Kidney (tissue), 22 donors: ENCODE data around the gene TMPRSS4. TPM values are rescaled to one million over a fixed set of nuclear protein-coding genes. Genes with fewer than 3 reads are reported as not detected.

Experiments used
- DNase-seq, 5 donors: peaks; one replicate each; pipeline ENCODE4 v3.0.0-alpha.2; 2013 to 2020
- FAIRE-seq: peaks from 2 replicates; lab custom pipeline; 2012; peaks lifted over from hg19 to GRCh38; lab: Jason Lieb, UNC
- H3K27ac ChIP-seq, 2 donors: one replicate each; pipeline ENCODE4 v1.7.0; 2013; ENCODE audit warnings: low read depth in 2 of 2, low read length in 2 of 2, inconsistent platforms in 1 of 2
- H3K27me3 ChIP-seq: one replicate; pipeline ENCODE4 v1.7.1; 2013; ENCODE audit warnings: low read length, inconsistent platforms; ENCODE audit not compliant: control insufficient read depth, insufficient read depth
- H3K36me3 ChIP-seq, 3 donors: one replicate each; pipeline versions ENCODE4 v1.7.0 to v1.7.1; 2013; ENCODE audit warnings: low read length in 3 of 3, control low read depth in 1 of 3, inconsistent platforms in 1 of 3; ENCODE audit not compliant: insufficient read depth in 3 of 3, control insufficient read depth in 2 of 3
- H3K4me1 ChIP-seq, 3 donors: one replicate each; pipeline versions ENCODE4 v1.7.0 to v1.7.1; 2013; ENCODE audit warnings: low read length in 3 of 3, inconsistent platforms in 1 of 3, low read depth in 1 of 3; ENCODE audit not compliant: control insufficient read depth in 2 of 3, insufficient read depth in 2 of 3
- H3K4me3 ChIP-seq, 3 donors: one replicate each; pipeline versions ENCODE4 v1.7.0 to v1.8.1; 2013; ENCODE audit warnings: low read length in 3 of 3, control low read depth in 1 of 3, inconsistent platforms in 1 of 3
- H3K9ac ChIP-seq, 3 donors: one replicate each; pipeline versions ENCODE4 v1.7.0 to v1.7.1; 2013; ENCODE audit warnings: low read length in 3 of 3, control low read depth in 1 of 3, inconsistent platforms in 1 of 3
- H3K9me3 ChIP-seq, 3 donors: one replicate each; pipeline versions ENCODE4 v1.7.0 to v1.7.1; 2013; ENCODE audit warnings: low read length in 3 of 3, control low read depth in 1 of 3, inconsistent platforms in 1 of 3; ENCODE audit not compliant: control insufficient read depth in 2 of 3, insufficient read depth in 1 of 3
- intact Hi-C: fragments of 100-400 bp; cut with DNase I; formaldehyde crosslinking; loops from one replicate; pipeline ENCODE4 v1.11.1; 2022
- long read RNA-seq, 10 donors: library from polyadenylated mRNA in 1 of 10; unstranded in 1 of 10; transcript quantifications; one replicate each; pipeline ENCODE4 v2.0.0 and lab custom pipeline, GENCODE V29; 2021 to 2026
- polyA plus RNA-seq: library from polyadenylated mRNA; stranded (reverse); fragments of 350-450 nt; fragmentation: Illumina TruSeq; extraction: RNeasy Lipid Tissue Mini Kit (QIAGEN cat#74804); gene quantifications from one replicate; pipeline ENCODE4 v1.2.3, GENCODE V29; 2014; ENCODE audit warnings: low read depth, low replicate concordance; ENCODE audit not compliant: insufficient read depth
- total RNA-seq: library from RNA; stranded (reverse); fragmentation: NEBNext Ultra II Directional; extraction: Animal tissue kit (Norgen Biotek cat#: 25700); gene quantifications from one replicate; pipeline ENCODE4 v1.2.1, GENCODE V29; 2021
- TF ChIP-seq, protein P1 (sequence below): IDR thresholded peaks from 3 replicates; pipeline ENCODE4 v1.5.1; 2012; ENCODE audit warnings: mild to moderate bottlenecking, moderate library complexity, borderline replicate concordance; ENCODE audit not compliant: insufficient read depth; ENCODE audit errors: extremely low read depth
- donor health status: control.
- donor health status: control.
- donor health status: control.
- donor health status: control.
- donor health status: control.
- donor health status: DM: yes; HTN: yes; CAD: no.
- donor health status: Normal renal cell carcinoma (clear cell type).

TMPRSS4 gene
- total RNA-seq (234 TPM), polyA plus RNA-seq (27.8 TPM)
- long read RNA-seq, donor 1, partial matches to known transcripts: 0 of 1 reads
- long read RNA-seq, donor 1, other reads (novel, unspliced or antisense): 0 of 1 reads
- long read RNA-seq, donor 2, full-length matches to known transcripts: 5 of 10 reads
- long read RNA-seq, donor 2, partial matches to known transcripts: 5 of 10 reads
- long read RNA-seq, donor 2, other reads (novel, unspliced or antisense): 0 of 10 reads
- long read RNA-seq, donor 3, partial matches to known transcripts: 0 of 2 reads
- long read RNA-seq, donor 3, other reads (novel, unspliced or antisense): 0 of 2 reads
- long read RNA-seq, donor 4, full-length matches to known transcripts: 3 of 3 reads
- long read RNA-seq, donor 4, partial matches to known transcripts: 0 of 3 reads
- long read RNA-seq, donor 4, other reads (novel, unspliced or antisense): 0 of 3 reads
- long read RNA-seq, donor 5, partial matches to known transcripts: 0 of 1 reads
- long read RNA-seq, donor 5, other reads (novel, unspliced or antisense): 0 of 1 reads
- long read RNA-seq, donor 6, full-length matches to known transcripts: 3 of 3 reads
- long read RNA-seq, donor 6, partial matches to known transcripts: 0 of 3 reads
- long read RNA-seq, donor 6, other reads (novel, unspliced or antisense): 0 of 3 reads
- long read RNA-seq, donor 7, full-length matches to known transcripts: 90 of 168 reads
- long read RNA-seq, donor 7, partial matches to known transcripts: 50 of 168 reads
- long read RNA-seq, donor 7, other reads (novel, unspliced or antisense): 28 of 168 reads
- long read RNA-seq, donor 8, partial matches to known transcripts: 6 of 7 reads
- long read RNA-seq, donor 8, other reads (novel, unspliced or antisense): 0 of 7 reads
- long read RNA-seq, donor 9: 0 reads
- long read RNA-seq, donor 10, full-length matches to known transcripts: 9 of 9 reads
- long read RNA-seq, donor 10, partial matches to known transcripts: 0 of 9 reads
- long read RNA-seq, donor 10, other reads (novel, unspliced or antisense): 0 of 9 reads

DNA sequence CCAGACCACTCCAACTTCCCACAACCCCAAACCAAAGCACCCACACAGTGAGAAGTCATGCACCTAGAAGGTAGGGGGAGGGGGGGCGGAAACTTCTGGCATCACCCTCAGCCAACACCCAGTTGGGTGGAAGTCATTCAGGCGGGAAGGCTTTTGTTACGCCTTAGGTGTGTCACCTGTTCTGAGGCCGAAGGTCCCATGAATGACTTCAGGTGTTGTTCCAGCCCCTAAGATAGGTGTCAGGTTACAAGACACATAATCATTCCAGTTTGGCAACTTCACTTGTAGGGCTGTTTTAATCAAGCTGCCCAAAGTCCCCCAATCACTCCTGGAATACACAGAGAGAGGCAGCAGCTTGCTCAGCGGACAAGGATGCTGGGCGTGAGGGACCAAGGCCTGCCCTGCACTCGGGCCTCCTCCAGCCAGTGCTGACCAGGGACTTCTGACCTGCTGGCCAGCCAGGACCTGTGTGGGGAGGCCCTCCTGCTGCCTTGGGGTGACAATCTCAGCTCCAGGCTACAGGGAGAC, at the start of gene TMPRSS4:
Gene TMPRSS4 (plus strand): TSS at position 325 of the 528 bp plus-strand sequence. CDS start 225 bp downstream, outside the sequence.
- intact Hi-C loops: no loop called here
- no peaks in the 10 kb centered on the region for H3K4me1 ChIP-seq
- no peaks in the 10 kb centered on the region for H3K36me3 ChIP-seq
- DNase-seq (peak; percentile 75 to 92 (median 88)), FAIRE-seq (no peak)
- no peaks in the 10 kb centered on the region for H3K9me3 ChIP-seq
- H3K4me3 ChIP-seq: no peak within 1 kb of the TSS
- TF ChIP-seq, protein P1, sequence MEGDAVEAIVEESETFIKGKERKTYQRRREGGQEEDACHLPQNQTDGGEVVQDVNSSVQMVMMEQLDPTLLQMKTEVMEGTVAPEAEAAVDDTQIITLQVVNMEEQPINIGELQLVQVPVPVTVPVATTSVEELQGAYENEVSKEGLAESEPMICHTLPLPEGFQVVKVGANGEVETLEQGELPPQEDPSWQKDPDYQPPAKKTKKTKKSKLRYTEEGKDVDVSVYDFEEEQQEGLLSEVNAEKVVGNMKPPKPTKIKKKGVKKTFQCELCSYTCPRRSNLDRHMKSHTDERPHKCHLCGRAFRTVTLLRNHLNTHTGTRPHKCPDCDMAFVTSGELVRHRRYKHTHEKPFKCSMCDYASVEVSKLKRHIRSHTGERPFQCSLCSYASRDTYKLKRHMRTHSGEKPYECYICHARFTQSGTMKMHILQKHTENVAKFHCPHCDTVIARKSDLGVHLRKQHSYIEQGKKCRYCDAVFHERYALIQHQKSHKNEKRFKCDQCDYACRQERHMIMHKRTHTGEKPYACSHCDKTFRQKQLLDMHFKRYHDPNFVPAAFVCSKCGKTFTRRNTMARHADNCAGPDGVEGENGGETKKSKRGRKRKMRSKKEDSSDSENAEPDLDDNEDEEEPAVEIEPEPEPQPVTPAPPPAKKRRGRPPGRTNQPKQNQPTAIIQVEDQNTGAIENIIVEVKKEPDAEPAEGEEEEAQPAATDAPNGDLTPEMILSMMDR: no peak
- H3K9ac ChIP-seq: no peak within 1 kb of the TSS
- peak within 1 kb of the TSS in 1 of 2 donors; percentile 49 for H3K27ac ChIP-seq
- H3K27me3 ChIP-seq: no peaks in the 10 kb centered on the region

- TF ChIP-seq, protein P1: no peak
- Histone ChIP-seq H3K27ac (no peak overlapping the region), H3K36me3 (no peaks in the 10 kb centered on the region), H3K9me3 (peaks cover 0 to 2% (median 0%) of the 10 kb centered on the region in 3 donors), H3K9ac (no peak overlapping the region), H3K27me3 (no peaks in the 10 kb centered on the region), H3K4me3 (no peak overlapping the region), H3K4me1 (no peaks in the 10 kb centered on the region)
- DNase-seq (no peak), FAIRE-seq (no peak)
- intact Hi-C loops: no loop called here
Measured at GRCh38 chr11:118027694-118028093, 49.2 kb upstream of the TMPRSS4 start.

GRCh38 chr11:118028626-118029025, 48.3 kb upstream of the TMPRSS4 start:
- no peak for FAIRE-seq
- intact Hi-C loops: no loop called here
- no peak overlapping the region for H3K27ac ChIP-seq
- H3K9me3 ChIP-seq: peaks cover 0 to 2% (median 0%) of the 10 kb centered on the region in 3 donors
- H3K4me3 ChIP-seq: no peak overlapping the region
- no peak overlapping the region for H3K9ac ChIP-seq
- no peak for DNase-seq
- H3K36me3 ChIP-seq: no peaks in the 10 kb centered on the region
- no peaks in the 10 kb centered on the region for H3K27me3 ChIP-seq
- TF ChIP-seq, protein P1: no peak
- H3K4me1 ChIP-seq: no peaks in the 10 kb centered on the region
